ENCODE measurements around the gene RALGPS2. TPM values are rescaled to one million over a fixed set of nuclear protein-coding genes. Genes with fewer than 3 reads are reported as not detected.

Gene RALGPS2
- total and polyA plus RNA-seq, 2 donors (not counting 1 experiment from before 2014, with no cell fraction given): 59.6 to 251 TPM

- Histone ChIP-seq H3K4me2 (replicated peaks; ENCODE audit: low read depth, low read length, poor library complexity, severe bottlenecking) (no peak overlapping the region), H3K27ac (ENCODE audit: low read length in 2 of 2) (no peak overlapping the region), H4K20me1 (ENCODE audit: control insufficient read depth, insufficient read depth, low read length, poor library complexity, severe bottlenecking) (no peaks in the 10 kb centered on the region), H3K4me3 (ENCODE audit: control extremely low read depth in 1 of 5, extremely low read depth in 1 of 5, insufficient read depth in 1 of 5, low read depth in 2 of 5, low read length in 4 of 5) (no peak overlapping the region), H2AFZ (ENCODE audit: insufficient read depth, low read depth, low read length, poor library complexity, severe bottlenecking) (no peak overlapping the region), H3K9ac (ENCODE audit: low read length) (no peak overlapping the region), H3K27me3 (replicated peaks in 1 of 4; ENCODE audit: control extremely low read depth in 1 of 4, control insufficient read depth in 3 of 4, insufficient read depth in 4 of 4, low read length in 3 of 4) (peaks cover 0 to 3% (median 0%) of the 10 kb centered on the region in 4 experiments), H3K9me3 (ENCODE audit: control extremely low read depth in 1 of 3, control insufficient read depth in 2 of 3, insufficient read depth in 1 of 3, low read length in 2 of 3) (peaks cover 0 to 6% (median 0%) of the 10 kb centered on the region in 3 donors), H3K4me1 (ENCODE audit: control insufficient read depth in 2 of 2, insufficient read depth in 2 of 2, low read length in 2 of 2) (no peaks in the 10 kb centered on the region), H3K79me2 (ENCODE audit: control insufficient read depth, insufficient read depth, low read length) (no peaks in the 10 kb centered on the region), H3K36me3 (replicated peaks in 1 of 2; ENCODE audit: control extremely low read depth in 1 of 2, control insufficient read depth in 1 of 2, extremely low read depth in 1 of 2, insufficient read depth in 2 of 2, low read length in 1 of 2) (no peaks in the 10 kb centered on the region)
- Mint-ChIP-seq H3K4me3 (no peak overlapping the region), H3K27ac (no peak overlapping the region), H3K9me3 (ENCODE audit: insufficient read depth) (no peaks in the 10 kb centered on the region), H3K27me3 (peaks cover 10% of the 10 kb centered on the region), H3K4me1 (no peaks in the 10 kb centered on the region)
- ChIA-PET POLR2A (no interaction called here), CTCF (no interaction called here)
- intact Hi-C loops (cut with micrococcal nuclease): no loop called here
- no peak for DNase-seq
- TF ChIP-seq, protein P1, sequence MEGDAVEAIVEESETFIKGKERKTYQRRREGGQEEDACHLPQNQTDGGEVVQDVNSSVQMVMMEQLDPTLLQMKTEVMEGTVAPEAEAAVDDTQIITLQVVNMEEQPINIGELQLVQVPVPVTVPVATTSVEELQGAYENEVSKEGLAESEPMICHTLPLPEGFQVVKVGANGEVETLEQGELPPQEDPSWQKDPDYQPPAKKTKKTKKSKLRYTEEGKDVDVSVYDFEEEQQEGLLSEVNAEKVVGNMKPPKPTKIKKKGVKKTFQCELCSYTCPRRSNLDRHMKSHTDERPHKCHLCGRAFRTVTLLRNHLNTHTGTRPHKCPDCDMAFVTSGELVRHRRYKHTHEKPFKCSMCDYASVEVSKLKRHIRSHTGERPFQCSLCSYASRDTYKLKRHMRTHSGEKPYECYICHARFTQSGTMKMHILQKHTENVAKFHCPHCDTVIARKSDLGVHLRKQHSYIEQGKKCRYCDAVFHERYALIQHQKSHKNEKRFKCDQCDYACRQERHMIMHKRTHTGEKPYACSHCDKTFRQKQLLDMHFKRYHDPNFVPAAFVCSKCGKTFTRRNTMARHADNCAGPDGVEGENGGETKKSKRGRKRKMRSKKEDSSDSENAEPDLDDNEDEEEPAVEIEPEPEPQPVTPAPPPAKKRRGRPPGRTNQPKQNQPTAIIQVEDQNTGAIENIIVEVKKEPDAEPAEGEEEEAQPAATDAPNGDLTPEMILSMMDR (IDR thresholded peaks at IDR 0.05): no peak
- no peak for TF ChIP-seq EZH2 (IDR thresholded peaks at IDR 0.05; ENCODE audit: borderline replicate concordance, insufficient read depth, low read depth, low read length, poor library complexity, severe bottlenecking)
- WGBS (ENCODE audit: insufficient coverage): 90% methylated on average over 19 of the region's 23 CpGs
- ATAC-seq (ENCODE audit: low read depth): no peak
Observed at GRCh38 chr1:178953538-178954324, 228.7 kb downstream of the RALGPS2 start.

GRCh38 chr1:178954325-178954690 lies 229.3 kb downstream of the RALGPS2 start:
- no peak for ATAC-seq (ENCODE audit: low read depth)
- no peaks in the 10 kb centered on the region for H3K4me1 ChIP-seq (ENCODE audit: control insufficient read depth in 2 of 2, insufficient read depth in 2 of 2, low read length in 2 of 2)
- TF ChIP-seq EZH2 (IDR thresholded peaks at IDR 0.05; ENCODE audit: borderline replicate concordance, insufficient read depth, low read depth, low read length, poor library complexity, severe bottlenecking): no peak
- TF ChIP-seq, protein P1 (IDR thresholded peaks at IDR 0.05): no peak
- H3K4me2 ChIP-seq (replicated peaks; ENCODE audit: low read depth, low read length, poor library complexity, severe bottlenecking): no peak overlapping the region
- H3K9me3 Mint-ChIP-seq (ENCODE audit: insufficient read depth): no peaks in the 10 kb centered on the region
- H3K27me3 ChIP-seq (replicated peaks in 1 of 4; ENCODE audit: control extremely low read depth in 1 of 4, control insufficient read depth in 3 of 4, insufficient read depth in 4 of 4, low read length in 3 of 4): peaks cover 0 to 3% (median 0%) of the 10 kb centered on the region in 4 experiments
- H3K27me3 Mint-ChIP-seq: peaks cover 10% of the 10 kb centered on the region
- ChIA-PET POLR2A (no interaction called here), CTCF (no interaction called here)
- H3K27ac ChIP-seq (ENCODE audit: low read length in 2 of 2): no peak overlapping the region
- 94% methylated on average over 8 of the region's 11 CpGs for WGBS (ENCODE audit: insufficient coverage)
- H2AFZ ChIP-seq (ENCODE audit: insufficient read depth, low read depth, low read length, poor library complexity, severe bottlenecking): no peak overlapping the region
- H3K4me3 Mint-ChIP-seq: no peak overlapping the region
- no peaks in the 10 kb centered on the region for H3K36me3 ChIP-seq (replicated peaks in 1 of 2; ENCODE audit: control extremely low read depth in 1 of 2, control insufficient read depth in 1 of 2, extremely low read depth in 1 of 2, insufficient read depth in 2 of 2, low read length in 1 of 2)
- H3K9me3 ChIP-seq (ENCODE audit: control extremely low read depth in 1 of 3, control insufficient read depth in 2 of 3, insufficient read depth in 1 of 3, low read length in 2 of 3): peaks cover 0 to 9% (median 0%) of the 10 kb centered on the region in 3 donors
- no peak for DNase-seq
- no peaks in the 10 kb centered on the region for H4K20me1 ChIP-seq (ENCODE audit: control insufficient read depth, insufficient read depth, low read length, poor library complexity, severe bottlenecking)
- H3K4me3 ChIP-seq (ENCODE audit: control extremely low read depth in 1 of 5, extremely low read depth in 1 of 5, insufficient read depth in 1 of 5, low read depth in 2 of 5, low read length in 4 of 5): no peak overlapping the region
- intact Hi-C loops (cut with micrococcal nuclease): no loop called here
- H3K4me1 Mint-ChIP-seq: no peaks in the 10 kb centered on the region
- no peaks in the 10 kb centered on the region for H3K79me2 ChIP-seq (ENCODE audit: control insufficient read depth, insufficient read depth, low read length)
- no peak overlapping the region for H3K9ac ChIP-seq (ENCODE audit: low read length)
- H3K27ac Mint-ChIP-seq: no peak overlapping the region

Measured in B cell (primary cell).